ENCODE data around the gene NCKAP5.

NCKAP5 gene

GRCh38 chr2:133411857-133412256 lies 156.4 kb downstream of the NCKAP5 start:
- Histone ChIP-seq H3K4me1 (ENCODE audit: insufficient read depth, insufficient read length) (no peaks in the 10 kb centered on the region), H3K9me3 (ENCODE audit: insufficient read depth, low read length) (no peaks in the 10 kb centered on the region), H3K36me3 (ENCODE audit: insufficient read depth, insufficient read length, low read length) (no peaks in the 10 kb centered on the region), H3K4me3 (ENCODE audit: insufficient read length, low read depth) (no peak overlapping the region), H3K9ac (ENCODE audit: insufficient read length, low read depth) (no peak overlapping the region), H3K27me3 (ENCODE audit: insufficient read depth, insufficient read length) (no peaks in the 10 kb centered on the region)
- no peak for DNase-seq (ENCODE audit: low read depth, low spot score)
- TF ChIP-seq YY1 (IDR thresholded peaks at IDR 0.05; ENCODE audit: insufficient read depth, insufficient read length) = no peak
- no peak for TF ChIP-seq ZNF274 (IDR thresholded peaks at IDR 0.05; ENCODE audit: low read depth, low read length)

- no peak overlapping the region for H3K9ac ChIP-seq (ENCODE audit: insufficient read length, low read depth)
- no peak for DNase-seq (ENCODE audit: low read depth, low spot score)
- TF ChIP-seq YY1 (IDR thresholded peaks at IDR 0.05; ENCODE audit: insufficient read depth, insufficient read length) (no peak), ZNF274 (IDR thresholded peaks at IDR 0.05; ENCODE audit: low read depth, low read length) (no peak), SUZ12 (IDR thresholded peaks at IDR 0.05; ENCODE audit: extremely low read depth, insufficient read depth, insufficient read length) (no peak)
- no peaks in the 10 kb centered on the region for H3K27me3 ChIP-seq (ENCODE audit: insufficient read depth, insufficient read length)
- H3K36me3 ChIP-seq (ENCODE audit: insufficient read depth, insufficient read length, low read length) = no peaks in the 10 kb centered on the region
- no peaks in the 10 kb centered on the region for H3K9me3 ChIP-seq (ENCODE audit: insufficient read depth, low read length)
- H3K4me3 ChIP-seq (ENCODE audit: insufficient read length, low read depth) = no peak overlapping the region
- no peaks in the 10 kb centered on the region for H3K4me1 ChIP-seq (ENCODE audit: insufficient read depth, insufficient read length)
These were observed 157.2 kb downstream of the NCKAP5 start for GRCh38 chr2:133411101-133411500.

- DNase-seq (ENCODE audit: low read depth, low spot score) = no peak
- Histone ChIP-seq H3K27me3 (ENCODE audit: insufficient read depth, insufficient read length) (no peaks in the 10 kb centered on the region), H3K9me3 (ENCODE audit: insufficient read depth, low read length) (no peaks in the 10 kb centered on the region), H3K9ac (ENCODE audit: insufficient read length, low read depth) (no peak overlapping the region), H3K4me1 (ENCODE audit: insufficient read depth, insufficient read length) (no peaks in the 10 kb centered on the region), H3K36me3 (ENCODE audit: insufficient read depth, insufficient read length, low read length) (no peaks in the 10 kb centered on the region), H3K4me3 (ENCODE audit: insufficient read length, low read depth) (no peak overlapping the region)
- TF ChIP-seq ZNF274 (IDR thresholded peaks at IDR 0.05; ENCODE audit: low read depth, low read length) = no peak
- TF ChIP-seq SUZ12 (IDR thresholded peaks at IDR 0.05; ENCODE audit: extremely low read depth, insufficient read depth, insufficient read length) = no peak
- TF ChIP-seq YY1 (IDR thresholded peaks at IDR 0.05; ENCODE audit: insufficient read depth, insufficient read length) = no peak
These were observed 158.5 kb downstream of the NCKAP5 start for GRCh38 chr2:133409581-133410285.

GRCh38 chr2:133408671-133409070 lies 159.6 kb downstream of the NCKAP5 start:
- no peaks in the 10 kb centered on the region for H3K4me1 ChIP-seq (ENCODE audit: insufficient read depth, insufficient read length)
- no peak for DNase-seq (ENCODE audit: low read depth, low spot score)
- TF ChIP-seq SUZ12 (IDR thresholded peaks at IDR 0.05; ENCODE audit: extremely low read depth, insufficient read depth, insufficient read length) = no peak
- H3K36me3 ChIP-seq (ENCODE audit: insufficient read depth, insufficient read length, low read length) = no peaks in the 10 kb centered on the region
- H3K9ac ChIP-seq (ENCODE audit: insufficient read length, low read depth) = no peak overlapping the region
- no peak overlapping the region for H3K4me3 ChIP-seq (ENCODE audit: insufficient read length, low read depth)
- H3K9me3 ChIP-seq (ENCODE audit: insufficient read depth, low read length) = no peaks in the 10 kb centered on the region
- no peaks in the 10 kb centered on the region for H3K27me3 ChIP-seq (ENCODE audit: insufficient read depth, insufficient read length)

- TF ChIP-seq ZNF274 (IDR thresholded peaks at IDR 0.05; ENCODE audit: low read depth, low read length) (no peak), YY1 (IDR thresholded peaks at IDR 0.05; ENCODE audit: insufficient read depth, insufficient read length) (no peak), SUZ12 (IDR thresholded peaks at IDR 0.05; ENCODE audit: extremely low read depth, insufficient read depth, insufficient read length) (no peak)
These were observed 160.9 kb downstream of the NCKAP5 start for GRCh38 chr2:133407341-133407740.

GRCh38 chr2:133405252-133405651 lies 163.0 kb downstream of the NCKAP5 start:
- no peaks in the 10 kb centered on the region for H3K36me3 ChIP-seq (ENCODE audit: insufficient read depth, insufficient read length, low read length)
- no peak for DNase-seq (ENCODE audit: low read depth, low spot score)
- TF ChIP-seq SUZ12 (IDR thresholded peaks at IDR 0.05; ENCODE audit: extremely low read depth, insufficient read depth, insufficient read length) = no peak
- TF ChIP-seq YY1 (IDR thresholded peaks at IDR 0.05; ENCODE audit: insufficient read depth, insufficient read length) = no peak
- no peak for TF ChIP-seq ZNF274 (IDR thresholded peaks at IDR 0.05; ENCODE audit: low read depth, low read length)
- H3K27me3 ChIP-seq (ENCODE audit: insufficient read depth, insufficient read length) = no peaks in the 10 kb centered on the region
- no peak overlapping the region for H3K4me3 ChIP-seq (ENCODE audit: insufficient read length, low read depth)
- H3K4me1 ChIP-seq (ENCODE audit: insufficient read depth, insufficient read length) = no peaks in the 10 kb centered on the region
- H3K9ac ChIP-seq (ENCODE audit: insufficient read length, low read depth) = no peak overlapping the region
- no peaks in the 10 kb centered on the region for H3K9me3 ChIP-seq (ENCODE audit: insufficient read depth, low read length)

More at GRCh38 chr2:133407341-133407740, 160.9 kb downstream of the NCKAP5 start:
- Histone ChIP-seq H3K4me3 (ENCODE audit: insufficient read length, low read depth) (no peak overlapping the region), H3K9me3 (ENCODE audit: insufficient read depth, low read length) (no peaks in the 10 kb centered on the region), H3K27me3 (ENCODE audit: insufficient read depth, insufficient read length) (no peaks in the 10 kb centered on the region), H3K4me1 (ENCODE audit: insufficient read depth, insufficient read length) (no peaks in the 10 kb centered on the region), H3K36me3 (ENCODE audit: insufficient read depth, insufficient read length, low read length) (no peaks in the 10 kb centered on the region), H3K9ac (ENCODE audit: insufficient read length, low read depth) (no peak overlapping the region)
- DNase-seq (ENCODE audit: low read depth, low spot score) = no peak

GRCh38 chr2:133400411-133400810 lies 167.9 kb downstream of the NCKAP5 start:
- Histone ChIP-seq H3K36me3 (ENCODE audit: insufficient read depth, insufficient read length, low read length) (no peaks in the 10 kb centered on the region), H3K4me3 (ENCODE audit: insufficient read length, low read depth) (no peak overlapping the region), H3K9me3 (ENCODE audit: insufficient read depth, low read length) (0 out of 2 replicates have a peak, but pooled peaks cover 5% of the 10 kb centered on the region), H3K4me1 (ENCODE audit: insufficient read depth, insufficient read length) (no peaks in the 10 kb centered on the region), H3K9ac (ENCODE audit: insufficient read length, low read depth) (no peak overlapping the region), H3K27me3 (ENCODE audit: insufficient read depth, insufficient read length) (no peaks in the 10 kb centered on the region)
- DNase-seq (ENCODE audit: low read depth, low spot score) = no peak
- TF ChIP-seq YY1 (IDR thresholded peaks at IDR 0.05; ENCODE audit: insufficient read depth, insufficient read length) = no peak
- no peak for TF ChIP-seq SUZ12 (IDR thresholded peaks at IDR 0.05; ENCODE audit: extremely low read depth, insufficient read depth, insufficient read length)
- no peak for TF ChIP-seq ZNF274 (IDR thresholded peaks at IDR 0.05; ENCODE audit: low read depth, low read length)

Data from NT2/D1 (cell line).